Measurements from ENCODE around the gene UXS1.

UXS1 gene

GRCh38 chr2:106057206-106057605 is 136.9 kb downstream of the UXS1 start:
- no peak overlapping the region for H3K4me3 ChIP-seq (ENCODE audit: low read depth in 1 of 2, low read length in 2 of 2)
- H3K27ac ChIP-seq (ENCODE audit: low read depth, low read length), result no peak overlapping the region
- no peak overlapping the region for H3K9ac ChIP-seq (ENCODE audit: low read depth in 1 of 2, low read length in 2 of 2)
- H3K4me1 ChIP-seq (ENCODE audit: control insufficient read depth in 1 of 2, insufficient read depth in 2 of 2, low read length in 2 of 2), result no peaks in the 10 kb centered on the region
- H3K9me3 ChIP-seq (ENCODE audit: control insufficient read depth in 1 of 2, low read length in 2 of 2), result no peaks in the 10 kb centered on the region
- no peaks in the 10 kb centered on the region for H3K36me3 ChIP-seq (ENCODE audit: control insufficient read depth in 1 of 2, insufficient read depth in 2 of 2, low read length in 2 of 2)
- no peaks in the 10 kb centered on the region for H3K27me3 ChIP-seq (ENCODE audit: control insufficient read depth in 1 of 2, insufficient read depth in 2 of 2, low read length in 2 of 2)

- no peak overlapping the region for H3K27ac ChIP-seq (ENCODE audit: low read depth, low read length)
- H3K27me3 ChIP-seq (ENCODE audit: control insufficient read depth in 1 of 2, insufficient read depth in 2 of 2, low read length in 2 of 2), result no peaks in the 10 kb centered on the region
- H3K4me1 ChIP-seq (ENCODE audit: control insufficient read depth in 1 of 2, insufficient read depth in 2 of 2, low read length in 2 of 2), result no peaks in the 10 kb centered on the region
- no peaks in the 10 kb centered on the region for H3K9me3 ChIP-seq (ENCODE audit: control insufficient read depth in 1 of 2, low read length in 2 of 2)
- H3K4me3 ChIP-seq (ENCODE audit: low read depth in 1 of 2, low read length in 2 of 2), result no peak overlapping the region
- no peak overlapping the region for H3K9ac ChIP-seq (ENCODE audit: low read depth in 1 of 2, low read length in 2 of 2)
- no peaks in the 10 kb centered on the region for H3K36me3 ChIP-seq (ENCODE audit: control insufficient read depth in 1 of 2, insufficient read depth in 2 of 2, low read length in 2 of 2)
These were observed 139.0 kb downstream of the UXS1 start for GRCh38 chr2:106054880-106055655.

DNA sequence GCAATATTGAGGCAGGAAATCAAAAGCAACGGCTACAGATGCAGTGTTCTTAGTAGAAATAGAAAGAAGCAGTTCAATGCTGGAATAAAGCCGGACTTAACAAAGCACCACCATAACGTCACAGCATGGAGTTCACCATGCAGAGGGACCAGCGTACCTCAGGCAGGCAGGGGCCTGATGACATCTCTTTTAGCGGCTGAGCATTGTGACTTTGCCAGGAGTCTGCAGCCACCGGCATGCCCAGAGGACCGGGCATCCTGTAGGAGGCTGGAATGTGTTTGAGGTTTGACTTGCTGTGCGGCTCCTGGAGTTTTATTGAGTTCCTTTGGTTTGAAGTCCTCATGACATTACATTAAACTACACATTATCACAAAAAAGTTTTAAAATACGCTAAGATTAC is 139.8 kb downstream of the UXS1 start:
- Histone ChIP-seq H3K9ac (ENCODE audit: low read depth in 1 of 2, low read length in 2 of 2) (no peak overlapping the region), H3K4me1 (ENCODE audit: control insufficient read depth in 1 of 2, insufficient read depth in 2 of 2, low read length in 2 of 2) (no peaks in the 10 kb centered on the region), H3K27ac (ENCODE audit: low read depth, low read length) (no peak overlapping the region), H3K36me3 (ENCODE audit: control insufficient read depth in 1 of 2, insufficient read depth in 2 of 2, low read length in 2 of 2) (no peaks in the 10 kb centered on the region), H3K9me3 (ENCODE audit: control insufficient read depth in 1 of 2, low read length in 2 of 2) (no peaks in the 10 kb centered on the region), H3K27me3 (ENCODE audit: control insufficient read depth in 1 of 2, insufficient read depth in 2 of 2, low read length in 2 of 2) (no peaks in the 10 kb centered on the region), H3K4me3 (ENCODE audit: low read depth in 1 of 2, low read length in 2 of 2) (no peak overlapping the region)

DNA sequence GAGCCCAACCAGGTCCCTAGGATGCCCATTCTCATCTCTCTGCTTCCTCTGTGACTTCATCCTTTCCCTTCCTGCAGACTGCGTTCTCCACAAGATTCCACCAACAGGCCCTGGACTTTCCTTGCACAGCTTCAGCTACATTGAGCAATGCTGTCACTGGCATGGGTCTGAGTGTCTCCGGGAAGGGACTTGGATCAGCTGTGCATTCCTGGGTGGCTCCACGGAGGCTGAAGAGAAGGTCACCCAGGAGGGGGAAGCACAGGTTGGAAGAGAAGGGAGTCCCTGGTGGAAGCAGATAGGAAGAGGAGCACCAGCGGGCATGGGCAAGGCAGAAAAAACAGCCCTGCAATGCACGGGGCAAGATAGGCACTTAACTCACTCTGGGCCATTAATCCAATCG is 140.5 kb downstream of the UXS1 start:
- no peaks in the 10 kb centered on the region for H3K4me1 ChIP-seq (ENCODE audit: control insufficient read depth in 1 of 2, insufficient read depth in 2 of 2, low read length in 2 of 2)
- no peak overlapping the region for H3K9ac ChIP-seq (ENCODE audit: low read depth in 1 of 2, low read length in 2 of 2)
- H3K9me3 ChIP-seq (ENCODE audit: control insufficient read depth in 1 of 2, low read length in 2 of 2), result no peaks in the 10 kb centered on the region

GRCh38 chr2:106053116-106053515 is 141.0 kb downstream of the UXS1 start:
- Histone ChIP-seq H3K4me1 (ENCODE audit: control insufficient read depth in 1 of 2, insufficient read depth in 2 of 2, low read length in 2 of 2) (no peaks in the 10 kb centered on the region), H3K9me3 (ENCODE audit: control insufficient read depth in 1 of 2, low read length in 2 of 2) (no peaks in the 10 kb centered on the region), H3K27me3 (ENCODE audit: control insufficient read depth in 1 of 2, insufficient read depth in 2 of 2, low read length in 2 of 2) (no peaks in the 10 kb centered on the region), H3K27ac (ENCODE audit: low read depth, low read length) (no peak overlapping the region), H3K9ac (ENCODE audit: low read depth in 1 of 2, low read length in 2 of 2) (no peak overlapping the region), H3K4me3 (ENCODE audit: low read depth in 1 of 2, low read length in 2 of 2) (no peak overlapping the region), H3K36me3 (ENCODE audit: control insufficient read depth in 1 of 2, insufficient read depth in 2 of 2, low read length in 2 of 2) (no peaks in the 10 kb centered on the region)

More for the DNA sequence above, 140.5 kb downstream of the UXS1 start:
- no peaks in the 10 kb centered on the region for H3K36me3 ChIP-seq (ENCODE audit: control insufficient read depth in 1 of 2, insufficient read depth in 2 of 2, low read length in 2 of 2)
- H3K27ac ChIP-seq (ENCODE audit: low read depth, low read length), result no peak overlapping the region
- H3K27me3 ChIP-seq (ENCODE audit: control insufficient read depth in 1 of 2, insufficient read depth in 2 of 2, low read length in 2 of 2), result no peaks in the 10 kb centered on the region
- no peak overlapping the region for H3K4me3 ChIP-seq (ENCODE audit: low read depth in 1 of 2, low read length in 2 of 2)

DNA sequence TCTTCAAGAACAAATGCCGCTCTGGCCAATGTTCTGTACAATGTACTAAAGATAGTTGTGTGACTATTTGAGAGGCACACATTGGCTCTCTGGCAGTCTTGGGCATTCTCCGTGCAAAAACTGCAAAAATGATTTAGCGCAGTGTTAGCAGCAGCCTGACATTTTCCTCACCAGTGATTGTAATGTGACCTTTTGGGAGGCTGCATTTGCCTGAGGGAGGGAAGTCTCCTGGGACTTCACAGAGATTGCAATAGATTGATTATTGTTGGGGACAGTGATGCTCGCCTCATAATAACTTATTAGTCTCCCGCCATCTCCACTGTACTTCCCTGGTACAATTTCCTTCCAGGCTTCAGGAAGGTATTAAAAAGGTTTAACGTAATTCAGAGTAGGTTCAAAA is 149.2 kb downstream of the UXS1 start:
- H3K27me3 ChIP-seq (ENCODE audit: control insufficient read depth in 1 of 2, insufficient read depth in 2 of 2, low read length in 2 of 2), result no peaks in the 10 kb centered on the region
- no peak overlapping the region for H3K9ac ChIP-seq (ENCODE audit: low read depth in 1 of 2, low read length in 2 of 2)
- no peak overlapping the region for H3K27ac ChIP-seq (ENCODE audit: low read depth, low read length)
- H3K4me3 ChIP-seq (ENCODE audit: low read depth in 1 of 2, low read length in 2 of 2), result no peak overlapping the region
- H3K36me3 ChIP-seq (ENCODE audit: control insufficient read depth in 1 of 2, insufficient read depth in 2 of 2, low read length in 2 of 2), result no peaks in the 10 kb centered on the region
- no peaks in the 10 kb centered on the region for H3K9me3 ChIP-seq (ENCODE audit: control insufficient read depth in 1 of 2, low read length in 2 of 2)
- no peaks in the 10 kb centered on the region for H3K4me1 ChIP-seq (ENCODE audit: control insufficient read depth in 1 of 2, insufficient read depth in 2 of 2, low read length in 2 of 2)

GRCh38 chr2:106044021-106044420 is 150.1 kb downstream of the UXS1 start:
- H3K9me3 ChIP-seq (ENCODE audit: control insufficient read depth in 1 of 2, low read length in 2 of 2), result no peaks in the 10 kb centered on the region
- no peak overlapping the region for H3K27ac ChIP-seq (ENCODE audit: low read depth, low read length)
- no peak overlapping the region for H3K4me3 ChIP-seq (ENCODE audit: low read depth in 1 of 2, low read length in 2 of 2)
- H3K27me3 ChIP-seq (ENCODE audit: control insufficient read depth in 1 of 2, insufficient read depth in 2 of 2, low read length in 2 of 2), result no peaks in the 10 kb centered on the region
- no peaks in the 10 kb centered on the region for H3K36me3 ChIP-seq (ENCODE audit: control insufficient read depth in 1 of 2, insufficient read depth in 2 of 2, low read length in 2 of 2)
- no peak overlapping the region for H3K9ac ChIP-seq (ENCODE audit: low read depth in 1 of 2, low read length in 2 of 2)
- H3K4me1 ChIP-seq (ENCODE audit: control insufficient read depth in 1 of 2, insufficient read depth in 2 of 2, low read length in 2 of 2), result no peaks in the 10 kb centered on the region

Data from duodenal mucosa (tissue), 2 donors.